Stromal cell of bone marrow (primary cell): ENCODE data around the gene DDX10.
"Not testable (repeated sequence)": the region's sequence is repeated elsewhere in the genome, so short reads cannot be mapped to it uniquely, and the experiment has no call there.

Source experiments
- DNase-seq: peaks from one replicate; pipeline ENCODE4 v3.0.0-alpha.2; 2012; ENCODE audit warnings: low read depth

Gene DDX10

DNA sequence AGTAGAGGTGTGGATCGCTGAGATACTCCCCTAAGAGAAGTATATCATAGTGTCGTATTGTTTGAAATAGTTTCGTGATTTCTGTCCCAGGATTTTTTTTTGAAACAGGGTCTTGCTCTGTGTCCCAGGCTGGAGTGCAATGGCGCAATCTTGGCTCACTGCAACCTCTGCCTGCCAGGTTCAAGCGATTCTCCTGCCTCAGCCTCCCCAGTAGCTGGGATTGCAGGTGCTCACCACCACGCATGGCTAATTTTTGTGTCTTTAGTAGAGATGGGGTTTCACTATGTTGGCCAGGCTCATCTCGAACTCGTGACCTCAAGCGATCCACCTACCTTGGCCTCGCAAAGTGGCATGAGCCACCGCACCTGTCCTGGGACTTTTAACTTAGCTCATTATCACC is 159.1 kb downstream of the DDX10 start:
- not testable (repeated sequence) for DNase-seq

DNA sequence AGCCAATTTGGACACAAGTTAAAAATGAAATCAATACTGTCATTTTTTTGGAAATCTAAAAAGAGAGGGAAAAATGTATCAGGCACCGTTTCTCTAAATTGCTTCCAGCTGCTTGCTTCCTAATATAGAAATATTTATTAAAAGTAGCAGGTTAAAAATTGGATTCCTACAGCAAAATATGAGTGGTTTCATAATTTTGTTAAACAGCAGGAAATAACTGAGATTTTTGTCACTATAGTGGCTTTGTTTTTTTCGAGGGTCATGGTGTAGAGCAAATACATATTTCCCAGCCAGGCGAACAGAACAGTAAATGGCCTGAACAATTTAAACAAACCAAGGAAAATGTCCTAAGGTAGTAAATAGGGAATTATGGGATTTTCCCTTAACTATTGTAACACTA is 159.7 kb downstream of the DDX10 start:
- no peak for DNase-seq

DNA sequence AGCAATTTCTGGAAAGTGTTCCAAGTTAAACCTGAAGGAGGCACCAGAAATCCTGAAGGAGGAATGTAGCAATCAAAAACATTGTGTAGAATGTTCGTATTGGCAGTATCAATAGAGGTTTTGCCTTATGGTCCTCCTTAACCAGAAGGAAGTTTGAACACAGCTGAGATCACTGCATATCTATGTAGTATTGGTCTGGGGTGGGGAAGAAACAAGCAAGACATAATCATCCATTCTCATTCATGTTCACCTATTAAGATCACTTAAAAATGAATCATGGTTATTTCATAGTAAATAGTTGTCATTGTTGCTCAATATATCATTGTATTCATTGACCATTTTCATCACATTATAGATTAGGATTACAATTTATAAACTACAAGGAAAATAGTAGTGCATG is 160.5 kb downstream of the DDX10 start:
- DNase-seq: no peak

DNA sequence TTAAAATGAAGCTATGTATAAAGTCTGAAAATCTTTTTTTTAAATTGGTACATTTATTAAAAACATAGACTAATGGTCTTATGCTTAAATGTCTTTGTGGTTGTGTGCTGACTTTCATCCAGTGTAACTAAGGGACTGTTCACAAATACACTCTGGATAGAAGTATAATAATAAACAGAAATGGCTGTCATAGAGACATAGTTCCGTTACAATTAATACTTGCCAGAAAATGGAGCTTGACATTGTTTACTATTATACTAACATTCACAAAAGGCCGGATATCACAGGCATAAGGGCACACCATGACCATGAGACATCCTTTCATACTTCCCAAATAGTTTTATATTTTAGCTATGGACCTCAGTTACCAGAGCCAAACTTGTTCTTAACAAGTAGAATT is 161.3 kb downstream of the DDX10 start:
- DNase-seq: no peak

DNA sequence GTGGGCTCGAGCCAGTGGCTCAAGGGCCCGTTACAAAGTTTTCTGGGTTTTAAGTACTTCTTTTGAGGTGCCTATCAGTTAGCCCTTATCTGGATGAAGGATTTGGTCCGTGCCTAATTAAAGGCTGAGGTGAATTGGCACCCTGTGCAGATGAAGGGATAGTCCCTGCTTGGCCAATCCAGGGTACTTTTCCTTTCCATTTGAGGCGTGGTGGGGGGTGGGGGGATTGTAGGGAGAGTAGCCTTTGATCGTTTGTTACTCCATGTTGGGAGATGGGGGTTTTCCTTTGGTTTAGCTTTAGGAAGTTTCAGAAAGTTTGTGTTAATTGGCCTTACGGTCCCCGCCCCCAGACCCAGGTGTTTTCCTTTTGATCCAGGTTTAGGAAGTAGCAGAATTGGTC is 170.8 kb downstream of the DDX10 start:
- DNase-seq: no peak

DNA sequence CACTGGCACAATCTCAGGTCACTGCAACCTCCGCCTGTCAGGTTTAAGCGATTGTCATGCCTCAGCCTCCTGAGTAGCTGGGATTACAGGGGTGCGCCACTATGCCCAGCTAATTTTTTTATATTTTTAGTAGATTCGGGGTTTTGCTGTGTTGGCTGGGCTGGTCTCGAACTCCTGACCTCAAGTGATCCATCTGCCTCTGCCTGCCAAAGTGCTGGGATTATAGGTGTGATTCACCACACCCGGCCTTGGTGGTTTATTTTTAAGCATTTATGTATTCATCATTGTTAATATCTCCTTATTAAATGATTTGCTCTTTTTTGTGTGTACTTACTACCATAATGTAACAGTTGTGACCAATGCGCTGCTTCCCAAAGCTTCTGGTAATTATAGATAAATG is 171.7 kb downstream of the DDX10 start:
- no peak for DNase-seq

DNA sequence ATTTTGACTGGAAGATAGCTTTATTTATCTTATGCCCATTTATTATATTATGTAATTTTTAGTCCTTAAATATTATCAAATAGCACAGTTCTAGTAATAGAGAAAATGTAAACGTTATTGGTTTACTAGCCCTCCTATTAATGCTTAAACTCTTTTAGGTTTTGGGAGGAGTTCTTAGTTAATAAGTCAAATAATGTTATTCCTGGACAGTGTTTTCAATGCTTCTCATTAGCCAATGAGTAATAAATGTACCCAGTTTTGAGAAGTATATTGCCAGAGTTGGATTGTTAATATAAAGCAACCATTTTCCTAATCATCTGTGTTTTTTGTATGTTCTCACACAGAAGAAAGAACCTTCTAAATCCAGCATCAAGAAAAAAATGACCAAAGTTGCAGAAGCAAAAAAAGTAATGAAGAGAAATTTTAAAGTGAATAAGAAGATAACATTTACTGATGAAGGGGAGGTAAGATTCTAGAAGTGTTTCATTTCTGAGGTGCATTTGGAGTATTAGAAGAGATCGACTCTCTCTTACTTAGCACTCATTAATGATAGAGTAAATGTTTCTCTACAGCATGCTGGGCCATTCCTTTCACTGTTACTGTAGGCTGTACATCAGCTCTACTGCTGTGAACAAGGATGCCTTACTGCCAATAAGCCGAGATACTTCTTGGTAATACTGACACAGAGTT is 173.4 kb downstream of the DDX10 start:
- no peak for DNase-seq

DNA sequence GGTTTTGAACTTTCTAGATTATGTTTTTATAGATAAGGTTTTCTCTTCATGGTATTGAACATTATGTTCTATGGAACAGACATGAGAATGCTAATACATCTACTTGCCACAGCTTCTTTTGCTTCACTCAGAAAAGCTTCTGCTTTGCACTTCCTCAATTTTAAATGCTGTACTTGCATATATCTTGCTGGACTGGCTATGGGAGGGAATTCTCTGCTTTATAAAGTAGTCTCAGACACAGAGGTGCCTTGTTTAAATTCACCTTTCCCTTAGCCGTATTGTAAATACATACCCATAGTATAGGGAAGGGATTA is 173.9 kb downstream of the DDX10 start:
- DNase-seq: no peak

DNA sequence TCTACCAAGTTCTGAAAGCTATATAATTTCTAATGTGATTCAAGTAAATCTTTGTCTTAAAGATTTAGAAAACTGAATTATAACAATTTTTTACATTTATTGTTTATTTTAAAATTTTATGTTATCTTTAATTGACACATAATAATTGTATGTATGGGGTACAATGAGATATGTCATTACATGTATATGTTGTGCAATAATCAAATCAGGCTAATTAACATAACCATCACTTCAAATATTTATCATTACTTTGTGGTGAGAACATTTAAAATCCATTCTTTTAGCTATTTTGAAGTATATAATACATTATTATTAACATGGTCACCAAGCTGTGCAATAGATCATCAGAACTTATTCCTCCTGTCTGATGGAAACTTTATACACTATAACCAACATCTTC is 181.1 kb downstream of the DDX10 start:
- no peak for DNase-seq

DNA sequence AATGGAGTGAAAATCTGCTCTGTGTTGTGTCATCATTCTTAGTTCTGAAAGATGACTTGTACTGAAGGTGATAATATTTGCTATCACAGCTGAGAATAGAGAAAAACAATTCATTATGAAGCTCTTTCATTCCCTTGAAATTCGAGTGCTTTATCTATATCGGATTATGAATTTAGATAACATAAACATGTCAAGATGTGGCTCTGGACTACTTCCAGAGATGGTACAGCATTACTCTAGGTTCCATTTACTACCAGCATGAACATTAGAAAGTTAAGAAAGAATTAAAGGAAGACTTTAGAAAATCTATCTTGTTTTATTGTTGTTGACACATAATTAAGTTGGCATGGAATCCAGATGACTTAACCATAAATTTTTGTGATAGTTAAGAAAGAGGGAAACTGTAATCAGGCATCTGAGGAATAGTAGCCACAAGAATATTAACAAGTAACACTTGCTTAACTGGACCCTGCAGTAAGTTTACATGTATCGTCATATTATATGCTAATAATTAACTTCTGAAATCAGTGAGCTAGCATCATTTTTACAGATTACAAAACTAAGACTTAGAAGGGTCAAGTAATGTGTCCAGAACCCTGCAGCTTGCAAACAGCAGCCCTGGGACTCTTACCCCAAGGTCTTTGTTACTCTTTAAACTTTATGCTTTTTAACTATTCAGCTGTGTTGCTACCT is 182.6 kb downstream of the DDX10 start:
- DNase-seq: no peak

DNA sequence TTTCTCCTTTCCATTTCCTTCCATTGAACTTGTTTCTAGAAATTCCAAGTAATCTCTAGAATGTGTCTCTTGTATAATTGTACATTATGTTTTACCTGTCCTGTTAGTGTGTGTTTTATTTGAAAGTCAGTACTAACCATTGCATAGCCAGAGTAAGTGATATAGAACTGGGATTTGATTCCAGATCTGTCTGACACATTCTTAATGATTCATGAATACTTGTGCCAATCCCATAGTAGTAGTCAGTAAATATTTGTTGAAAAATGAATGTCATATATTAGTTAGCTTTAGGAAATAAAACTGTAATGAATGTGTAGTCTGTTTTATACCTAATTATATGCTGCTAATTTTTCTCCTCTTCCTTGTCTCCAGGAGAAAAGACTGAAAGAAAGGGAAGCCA is 186.9 kb downstream of the DDX10 start:
- DNase-seq: no peak

DNA sequence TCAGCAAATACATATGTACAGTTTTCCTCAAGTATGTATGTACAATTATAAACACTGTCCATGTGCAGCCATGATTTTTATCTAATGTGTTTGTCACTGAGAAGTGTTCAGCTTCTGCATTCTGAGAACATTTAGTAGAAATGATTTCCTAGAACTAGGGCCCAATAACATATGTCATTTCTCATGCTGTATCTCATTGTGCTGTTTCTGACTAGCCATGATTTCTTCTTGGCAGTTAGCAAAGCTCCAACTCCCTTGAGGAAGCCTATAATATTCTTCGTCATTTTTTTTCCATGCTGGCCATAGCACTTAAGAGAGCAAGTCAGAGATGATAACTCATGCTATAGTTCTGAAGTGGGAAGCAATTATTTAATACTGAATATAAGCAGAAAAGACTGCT is 187.8 kb downstream of the DDX10 start:
- DNase-seq: peak; percentile 54

DNA sequence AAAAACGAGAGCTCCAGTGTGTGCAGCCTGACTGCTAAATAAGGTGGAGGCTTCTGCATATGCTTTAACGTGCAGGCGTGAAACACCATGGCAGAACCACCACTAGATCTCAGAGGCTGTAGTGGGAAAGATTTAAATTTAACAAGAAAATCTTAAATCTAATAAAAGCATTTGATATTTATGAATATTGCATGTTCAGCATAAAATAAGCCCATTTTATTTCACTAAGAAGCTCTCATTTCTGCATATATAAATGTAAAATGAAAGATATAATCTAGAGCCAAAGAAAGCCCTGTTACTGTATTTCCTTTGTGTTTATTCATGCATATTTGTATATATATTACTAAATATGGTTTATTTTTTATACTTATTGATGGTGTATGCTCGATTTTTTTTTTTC is 188.3 kb downstream of the DDX10 start:
- no peak for DNase-seq

DNA sequence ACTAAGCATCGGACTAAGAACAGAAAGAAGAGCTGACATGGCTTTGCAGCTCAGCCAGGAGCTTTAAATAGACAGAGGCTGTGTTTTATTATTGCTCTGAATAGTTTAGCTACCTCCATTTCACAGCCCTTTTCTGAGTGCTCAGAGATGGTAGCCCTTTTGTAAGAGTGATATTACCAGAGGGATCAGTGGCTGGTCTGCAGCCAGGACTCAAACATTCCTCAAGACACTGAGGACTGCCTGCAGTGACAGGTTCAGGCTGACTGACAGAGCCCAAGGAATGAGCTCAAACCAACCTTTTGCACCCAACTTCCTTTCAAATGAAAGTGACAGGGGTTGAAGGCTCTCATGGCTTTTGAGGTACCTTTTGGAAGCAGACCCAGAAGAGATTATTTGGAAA is 189.0 kb downstream of the DDX10 start:
- no peak for DNase-seq

DNA sequence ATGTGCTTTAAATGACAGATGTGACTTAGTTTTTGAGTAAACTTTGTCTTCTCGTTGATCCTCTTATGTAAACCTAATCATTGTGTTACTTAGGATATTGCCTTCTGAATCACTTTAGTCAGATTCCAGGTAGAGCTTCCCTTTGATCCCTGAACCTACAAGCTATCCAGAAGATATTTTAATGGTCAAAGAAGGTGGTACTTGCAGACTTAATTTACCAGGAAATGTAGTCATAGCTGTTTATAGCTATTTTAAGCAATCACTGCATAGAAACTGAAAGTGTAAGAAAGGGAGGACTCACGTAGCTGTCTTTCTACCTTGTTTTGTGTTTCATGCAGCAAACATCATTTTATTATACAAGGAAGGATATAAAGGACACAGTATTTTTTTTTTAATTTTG is 189.5 kb downstream of the DDX10 start:
- no peak for DNase-seq

DNA sequence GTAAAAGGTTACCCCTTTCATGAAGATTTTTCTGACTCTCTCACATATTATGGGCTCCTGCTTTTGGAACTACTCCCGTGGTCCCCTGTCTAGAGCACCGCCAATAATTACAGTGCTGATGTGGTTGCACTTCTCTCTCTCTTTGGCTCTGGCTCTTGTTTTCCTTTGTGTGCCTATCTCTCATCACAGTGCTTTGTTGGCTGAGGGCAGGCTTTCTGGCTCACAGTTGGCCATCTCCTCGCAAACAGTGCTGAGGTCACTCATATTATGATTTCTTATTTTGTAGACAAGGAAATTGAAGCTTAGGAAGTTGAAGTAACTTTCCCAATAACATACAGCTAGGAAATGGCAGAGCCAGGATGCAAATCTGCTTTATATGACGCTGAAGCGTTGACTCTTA is 192.5 kb downstream of the DDX10 start:
- DNase-seq: no peak

DNA sequence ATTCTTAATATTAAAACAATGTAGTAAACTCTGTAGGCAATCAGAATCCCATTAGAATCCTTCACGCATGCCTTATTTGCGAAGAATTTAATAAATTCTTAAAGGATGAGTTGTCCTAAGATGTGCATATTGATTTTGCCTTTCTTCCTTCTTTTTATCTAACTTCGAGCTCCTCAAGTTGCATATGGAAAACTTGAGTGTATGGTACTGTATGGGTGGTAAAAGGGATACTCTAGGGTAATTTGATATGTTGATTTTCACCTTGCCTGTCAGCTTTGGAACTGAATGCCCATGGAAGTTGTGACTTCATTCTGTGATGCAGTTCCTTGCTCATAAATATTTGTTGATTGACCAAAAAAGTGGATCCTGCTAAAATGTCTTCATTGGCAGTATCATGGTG is 193.8 kb downstream of the DDX10 start:
- no peak for DNase-seq

DNA sequence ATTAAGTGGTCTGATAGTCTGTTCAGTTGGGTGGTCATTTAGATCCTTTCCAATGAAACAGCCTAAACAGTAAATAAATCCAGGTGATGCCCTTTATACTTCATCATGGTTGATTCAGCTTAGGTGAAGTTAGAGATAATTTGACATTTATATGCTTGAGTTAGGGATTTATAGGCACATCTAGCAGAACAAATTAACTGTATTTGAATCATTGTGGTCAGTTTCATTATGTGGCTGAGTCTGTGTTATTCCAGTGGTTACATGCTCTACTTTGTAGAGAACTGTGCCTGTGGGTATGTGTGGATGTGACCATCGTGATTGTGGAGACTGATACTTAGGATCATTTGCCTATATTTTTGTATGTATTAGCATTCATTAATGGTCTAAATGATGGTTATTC is 194.6 kb downstream of the DDX10 start:
- no peak for DNase-seq

DNA sequence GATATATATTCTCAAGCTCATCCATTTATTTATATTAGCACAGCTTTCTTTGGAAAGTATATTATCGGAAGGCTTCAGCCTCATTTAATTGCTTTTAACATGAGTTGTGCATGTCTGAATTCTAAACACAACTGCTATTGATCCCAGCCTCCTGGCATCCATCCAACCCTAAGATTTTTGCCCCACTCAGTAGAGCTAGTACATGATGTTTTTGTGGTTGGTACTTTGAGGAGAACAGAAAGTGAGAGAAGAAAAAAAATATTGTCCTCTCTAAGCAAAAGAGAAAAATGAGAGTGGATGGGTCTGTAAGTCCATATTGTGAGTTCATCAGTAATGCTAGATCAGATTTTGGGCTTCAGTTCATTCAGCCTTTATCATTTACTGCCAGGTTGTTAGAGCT is 198.7 kb downstream of the DDX10 start:
- DNase-seq: no peak

DNA sequence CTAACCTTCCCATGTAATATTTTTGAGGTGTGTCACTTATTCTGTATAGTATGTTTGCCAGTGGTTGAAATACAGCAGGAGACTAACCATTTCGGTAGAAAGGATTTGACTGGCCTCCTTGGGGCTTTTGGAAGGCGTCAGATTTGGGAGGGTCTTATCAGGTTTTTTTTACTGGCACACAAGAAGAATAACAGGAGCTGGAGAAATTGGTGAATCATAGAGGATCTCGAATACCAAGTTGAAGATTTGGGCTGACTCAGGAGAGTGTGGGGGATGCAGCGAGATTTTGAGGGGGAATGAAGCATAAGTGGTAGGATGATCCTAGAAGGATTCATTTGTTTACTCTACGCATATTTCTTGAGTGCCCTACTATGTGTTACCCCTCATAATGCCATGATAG is 200.5 kb downstream of the DDX10 start:
- DNase-seq: no peak

DNA sequence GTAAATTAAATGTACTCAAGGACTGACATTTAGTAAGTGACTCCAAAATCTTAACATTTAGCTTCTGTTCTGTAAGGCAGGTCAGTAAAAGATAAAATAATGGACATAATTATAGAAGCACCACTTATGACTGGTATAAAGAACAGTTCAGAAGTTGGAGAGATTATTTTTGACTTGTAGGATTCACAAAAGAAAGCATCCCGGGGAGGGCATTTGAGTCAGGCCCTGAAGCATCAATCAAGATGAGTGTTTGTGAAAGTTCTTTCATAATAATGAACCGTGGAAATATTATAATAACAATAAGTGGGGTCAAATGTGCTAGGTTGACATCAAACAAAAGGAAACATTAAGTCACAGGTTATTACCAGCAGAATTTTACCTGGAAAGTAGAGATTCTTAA is 201.9 kb downstream of the DDX10 start:
- DNase-seq: no peak

DNA sequence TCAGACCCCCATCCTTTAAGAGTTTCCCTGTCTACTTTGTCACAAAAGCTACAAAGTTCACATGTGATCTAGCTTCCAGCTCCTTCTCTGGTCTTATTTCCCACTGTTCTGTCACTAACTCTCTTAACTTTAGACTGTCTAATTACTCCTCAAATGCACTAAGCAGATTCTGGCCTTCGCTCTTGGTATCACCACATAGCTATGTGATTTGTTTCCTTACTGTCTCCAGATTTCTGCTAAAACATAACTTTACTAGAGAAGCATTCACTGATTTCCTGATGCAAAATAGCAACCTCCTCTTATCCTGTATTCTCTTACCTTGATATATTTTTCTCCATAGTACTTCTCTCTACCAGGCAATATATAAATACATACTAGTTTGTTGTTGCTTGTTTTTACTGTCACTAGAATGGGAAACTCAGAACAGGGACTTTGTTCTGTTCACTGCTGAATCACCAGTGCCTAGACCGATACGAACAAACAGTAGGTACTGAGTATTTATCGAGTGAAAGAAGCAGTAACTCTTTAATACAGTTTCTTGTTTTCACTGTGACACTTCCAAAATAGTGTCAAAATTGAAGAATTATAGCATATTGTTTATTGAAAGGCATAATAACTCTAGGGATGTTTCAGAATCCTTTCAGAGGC is 205.6 kb downstream of the DDX10 start:
- DNase-seq: peak; percentile 60

DNA sequence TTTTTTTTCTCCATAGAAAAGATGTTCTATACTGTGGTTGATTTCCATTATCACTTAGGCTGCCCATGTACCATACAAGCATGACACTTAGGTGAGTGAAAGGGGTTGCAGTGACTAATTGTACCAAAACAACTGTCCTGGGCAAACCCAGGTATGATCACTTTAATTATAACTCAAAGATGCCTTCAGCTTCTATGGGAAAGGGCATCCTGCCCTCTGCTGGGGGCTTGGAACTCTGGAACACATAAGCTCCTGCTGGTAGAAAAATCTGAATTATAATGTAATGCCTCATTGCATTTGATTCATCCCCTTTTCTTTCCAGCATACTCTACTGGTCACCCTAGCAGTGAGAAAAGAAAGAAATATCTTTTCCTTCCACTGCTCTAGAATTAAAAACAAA is 206.3 kb downstream of the DDX10 start:
- no peak for DNase-seq

DNA sequence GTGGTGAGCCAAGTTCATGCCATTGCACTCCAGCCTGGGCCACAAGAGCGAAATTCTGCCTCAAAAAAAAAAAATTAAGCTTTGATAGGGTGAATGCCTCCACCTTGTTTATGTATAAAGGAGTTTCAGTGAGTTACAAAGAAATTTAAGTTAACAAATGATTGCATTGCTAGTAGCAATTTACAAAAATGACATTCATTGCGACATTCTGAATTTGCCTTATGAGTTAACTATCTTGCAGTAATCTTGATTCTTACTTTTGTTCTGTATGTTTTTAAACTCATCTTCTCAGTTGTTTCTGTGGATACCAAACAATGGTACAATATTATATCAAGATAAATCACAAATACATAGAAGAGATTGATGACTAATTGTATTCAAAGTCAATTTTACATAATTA is 207.0 kb downstream of the DDX10 start:
- DNase-seq: no peak
